HG03135 (cell line): ENCODE measurements around the gene CYP2C19.
"Not testable (repeated sequence)": the region's sequence is repeated elsewhere in the genome, so short reads cannot be mapped to it uniquely, and the experiment has no call there.

ENCODE experiments used
- ATAC-seq: cut with Tn5 transposase; IDR thresholded peaks from one replicate; pipeline ENCODE4 v1.9.1; 2021; ENCODE audit warnings: mild to moderate bottlenecking, moderate library complexity; ENCODE audit not compliant: unreplicated experiment

CYP2C19 gene

DNA sequence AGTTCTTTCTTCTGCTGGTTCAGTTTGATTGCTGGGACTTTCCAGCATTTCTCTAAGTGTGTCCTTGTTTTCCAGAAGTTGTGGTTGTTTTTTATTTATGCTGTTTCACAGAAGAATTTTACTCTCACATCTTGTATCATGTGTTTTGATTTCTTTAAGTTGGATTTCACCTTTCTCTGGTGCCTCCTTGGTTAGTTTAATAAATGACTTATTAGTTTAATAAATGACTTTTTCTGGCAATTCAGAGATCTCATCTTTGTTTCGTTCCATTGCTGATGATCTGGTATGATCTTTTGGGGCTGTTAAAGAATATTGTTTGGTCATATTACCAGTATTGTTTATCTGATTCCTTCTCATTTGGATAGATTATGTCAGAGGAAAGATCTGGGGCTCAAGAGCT is 116.2 kb downstream of the CYP2C19 start:
- no peak for ATAC-seq

GRCh38 chr10:94879214-94879613 is 116.7 kb downstream of the CYP2C19 start:
- no peak for ATAC-seq

DNA sequence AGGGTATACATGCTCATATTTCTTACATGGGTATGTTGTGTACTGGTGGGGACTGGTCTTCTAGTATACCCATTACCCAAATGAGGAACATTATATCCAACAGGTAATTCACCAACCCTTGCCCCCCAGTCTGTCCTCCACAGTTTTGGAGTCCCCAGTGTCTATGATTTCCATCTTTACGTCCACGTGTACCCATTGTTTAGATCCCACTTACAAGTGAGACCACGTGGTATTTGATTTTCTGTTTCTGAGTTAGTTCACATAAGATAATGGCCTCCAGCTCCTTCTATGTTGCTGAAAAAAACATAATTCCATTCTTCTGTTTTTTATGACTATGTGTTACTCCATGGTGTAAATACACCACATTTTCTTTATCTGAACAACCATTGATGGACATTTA is 126.6 kb downstream of the CYP2C19 start:
- ATAC-seq, result no peak

DNA sequence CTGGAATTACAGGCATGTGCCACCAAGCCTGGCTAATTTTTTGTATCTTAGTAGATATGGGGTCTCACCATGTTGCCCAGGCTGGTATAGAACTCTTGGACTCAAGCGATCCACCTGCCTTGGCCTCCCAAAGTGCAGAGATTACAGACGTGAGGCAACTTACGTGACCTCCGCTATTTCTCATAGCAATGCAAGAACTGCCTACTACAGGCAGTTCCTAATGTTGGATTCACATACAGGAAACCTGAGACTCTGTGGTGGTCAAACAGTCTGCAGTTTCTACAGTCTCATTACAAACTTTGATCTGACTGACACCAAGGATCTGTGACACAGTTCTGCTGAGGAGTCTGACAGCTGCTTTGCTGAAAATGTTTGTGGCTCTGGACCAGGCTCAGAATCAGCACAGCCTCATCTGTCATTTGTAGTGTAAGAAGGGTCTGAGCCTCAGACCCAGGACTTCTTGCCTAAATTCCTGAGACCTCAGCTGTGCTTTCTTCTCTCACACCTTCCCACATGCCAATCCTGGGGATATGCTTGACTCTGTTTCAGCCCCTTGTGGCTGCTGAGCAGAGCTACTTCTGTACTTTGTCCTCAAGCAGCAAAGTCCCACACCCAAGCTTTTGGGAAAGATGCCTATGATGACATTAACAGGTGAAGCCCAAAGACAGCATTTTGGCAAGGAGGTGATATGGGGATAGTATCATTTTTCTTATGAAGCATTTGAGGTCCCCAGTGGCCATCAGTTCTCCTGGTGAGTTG is 128.0 kb downstream of the CYP2C19 start:
- ATAC-seq, result no peak

GRCh38 chr10:94898414-94898813 is 135.9 kb downstream of the CYP2C19 start:
- ATAC-seq, result not testable (repeated sequence)

- no peak for ATAC-seq
Observed at GRCh38 chr10:94902080-94902479, 139.6 kb downstream of the CYP2C19 start.

DNA sequence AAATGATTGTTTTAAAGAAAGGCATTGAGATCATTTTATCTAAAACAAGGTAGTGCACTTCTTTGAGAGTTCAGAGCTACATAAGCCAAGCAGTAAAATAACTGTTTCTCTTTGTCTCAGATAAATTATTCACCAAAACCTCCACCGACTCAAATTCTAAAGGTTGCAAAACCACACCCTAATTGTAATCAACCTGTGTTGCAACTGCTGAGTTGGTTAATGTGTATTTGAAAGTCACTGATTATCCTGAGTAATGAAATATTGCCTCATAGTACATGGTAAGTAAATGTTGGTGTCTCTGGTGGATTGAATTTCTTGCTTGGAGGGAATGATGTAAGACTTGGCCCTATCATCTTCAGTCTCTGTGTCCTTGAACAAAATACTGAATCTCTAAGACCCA is 140.1 kb downstream of the CYP2C19 start:
- ATAC-seq, result no peak
